SK-N-SH (cell line): ENCODE measurements around the gene ARID1A.
"Not testable (repeated sequence)": the region's sequence is repeated elsewhere in the genome, so short reads cannot be mapped to it uniquely, and the experiment has no call there.

Source experiments
- MAX ChIP-seq: IDR thresholded peaks from 2 replicates; pipeline ENCODE4 v1.4.0; 2012; ENCODE audit warnings: low read depth
- MEF2A ChIP-seq: IDR thresholded peaks from 2 replicates; pipeline ENCODE4 v1.4.0; 2012; ENCODE audit warnings: low read depth, borderline replicate concordance
- TAF1 ChIP-seq: IDR thresholded peaks from 2 replicates; pipeline ENCODE4 v1.6.1; 2012; ENCODE audit warnings: low read depth, mild to moderate bottlenecking, low read length, moderate library complexity, borderline replicate concordance
- TEAD4 ChIP-seq: IDR thresholded peaks from 2 replicates; pipeline ENCODE4 v1.4.0; 2012; ENCODE audit warnings: mild to moderate bottlenecking, borderline replicate concordance; ENCODE audit not compliant: insufficient read depth
- YY1 ChIP-seq: IDR thresholded peaks from 2 replicates; pipeline ENCODE4 v1.4.0; 2012; ENCODE audit warnings: low read depth, mild to moderate bottlenecking
- TF ChIP-seq, protein P1 (sequence below): fragments of 200-600 bp; sonication (generic); IDR thresholded peaks from 2 replicates; pipeline ENCODE4 v1.6.1; 2017; ENCODE audit warnings: antibody characterized with exemption, mild to moderate bottlenecking, moderate library complexity

- not testable (repeated sequence) for TF ChIP-seq MEF2A, YY1, TAF1, TEAD4, MAX
- TF ChIP-seq, protein P1, sequence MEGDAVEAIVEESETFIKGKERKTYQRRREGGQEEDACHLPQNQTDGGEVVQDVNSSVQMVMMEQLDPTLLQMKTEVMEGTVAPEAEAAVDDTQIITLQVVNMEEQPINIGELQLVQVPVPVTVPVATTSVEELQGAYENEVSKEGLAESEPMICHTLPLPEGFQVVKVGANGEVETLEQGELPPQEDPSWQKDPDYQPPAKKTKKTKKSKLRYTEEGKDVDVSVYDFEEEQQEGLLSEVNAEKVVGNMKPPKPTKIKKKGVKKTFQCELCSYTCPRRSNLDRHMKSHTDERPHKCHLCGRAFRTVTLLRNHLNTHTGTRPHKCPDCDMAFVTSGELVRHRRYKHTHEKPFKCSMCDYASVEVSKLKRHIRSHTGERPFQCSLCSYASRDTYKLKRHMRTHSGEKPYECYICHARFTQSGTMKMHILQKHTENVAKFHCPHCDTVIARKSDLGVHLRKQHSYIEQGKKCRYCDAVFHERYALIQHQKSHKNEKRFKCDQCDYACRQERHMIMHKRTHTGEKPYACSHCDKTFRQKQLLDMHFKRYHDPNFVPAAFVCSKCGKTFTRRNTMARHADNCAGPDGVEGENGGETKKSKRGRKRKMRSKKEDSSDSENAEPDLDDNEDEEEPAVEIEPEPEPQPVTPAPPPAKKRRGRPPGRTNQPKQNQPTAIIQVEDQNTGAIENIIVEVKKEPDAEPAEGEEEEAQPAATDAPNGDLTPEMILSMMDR = not testable (repeated sequence)
Measured at GRCh38 chr1:26725904-26726303, 30.1 kb downstream of the ARID1A start.
